ENCODE measurements around the gene PPFIBP1.
"Not testable (repeated sequence)": the region's sequence is repeated elsewhere in the genome, so short reads cannot be mapped to it uniquely, and the experiment has no call there.

Gene PPFIBP1

GRCh38 chr12:27631365-27631764 lies 107.4 kb downstream of the PPFIBP1 start:
- Histone ChIP-seq H3F3A (ENCODE audit: insufficient read depth, low read length) (no peaks in the 10 kb centered on the region), H3K9me3 (replicated peaks; ENCODE audit: insufficient read depth, low read length) (no peaks in the 10 kb centered on the region), H3K27me3 (replicated peaks; ENCODE audit: insufficient read depth, low read length) (no peaks in the 10 kb centered on the region), H3K36me3 (replicated peaks; ENCODE audit: insufficient read depth, low read length) (no peaks in the 10 kb centered on the region), H4K20me1 (ENCODE audit: insufficient read depth, low read length) (no peaks in the 10 kb centered on the region), H3K4me3 (ENCODE audit: low read length) (no peak overlapping the region), H3K4me1 (ENCODE audit: low read length) (no peaks in the 10 kb centered on the region), H3K4me2 (ENCODE audit: low read depth, low read length) (no peak overlapping the region), H3K27ac (ENCODE audit: low read length) (no peak overlapping the region), H3K9ac (ENCODE audit: low read length) (no peak overlapping the region), H3K9me2 (replicated peaks; ENCODE audit: insufficient read depth, low read length) (no peaks in the 10 kb centered on the region), H2AFZ (ENCODE audit: low read length) (no peak overlapping the region), H3K79me2 (ENCODE audit: low read length) (no peaks in the 10 kb centered on the region)
- DNase-seq: no peak
- TF ChIP-seq EZH2 (optimal IDR thresholded peaks at IDR 0.05; ENCODE audit: low read depth, low read length): no peak
- TF ChIP-seq, protein P1, sequence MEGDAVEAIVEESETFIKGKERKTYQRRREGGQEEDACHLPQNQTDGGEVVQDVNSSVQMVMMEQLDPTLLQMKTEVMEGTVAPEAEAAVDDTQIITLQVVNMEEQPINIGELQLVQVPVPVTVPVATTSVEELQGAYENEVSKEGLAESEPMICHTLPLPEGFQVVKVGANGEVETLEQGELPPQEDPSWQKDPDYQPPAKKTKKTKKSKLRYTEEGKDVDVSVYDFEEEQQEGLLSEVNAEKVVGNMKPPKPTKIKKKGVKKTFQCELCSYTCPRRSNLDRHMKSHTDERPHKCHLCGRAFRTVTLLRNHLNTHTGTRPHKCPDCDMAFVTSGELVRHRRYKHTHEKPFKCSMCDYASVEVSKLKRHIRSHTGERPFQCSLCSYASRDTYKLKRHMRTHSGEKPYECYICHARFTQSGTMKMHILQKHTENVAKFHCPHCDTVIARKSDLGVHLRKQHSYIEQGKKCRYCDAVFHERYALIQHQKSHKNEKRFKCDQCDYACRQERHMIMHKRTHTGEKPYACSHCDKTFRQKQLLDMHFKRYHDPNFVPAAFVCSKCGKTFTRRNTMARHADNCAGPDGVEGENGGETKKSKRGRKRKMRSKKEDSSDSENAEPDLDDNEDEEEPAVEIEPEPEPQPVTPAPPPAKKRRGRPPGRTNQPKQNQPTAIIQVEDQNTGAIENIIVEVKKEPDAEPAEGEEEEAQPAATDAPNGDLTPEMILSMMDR (IDR thresholded peaks at IDR 0.05; ENCODE audit: low read length): no peak
- no peak for TF ChIP-seq EZH2phosphoT487 (IDR thresholded peaks at IDR 0.05; ENCODE audit: low read length)

DNA sequence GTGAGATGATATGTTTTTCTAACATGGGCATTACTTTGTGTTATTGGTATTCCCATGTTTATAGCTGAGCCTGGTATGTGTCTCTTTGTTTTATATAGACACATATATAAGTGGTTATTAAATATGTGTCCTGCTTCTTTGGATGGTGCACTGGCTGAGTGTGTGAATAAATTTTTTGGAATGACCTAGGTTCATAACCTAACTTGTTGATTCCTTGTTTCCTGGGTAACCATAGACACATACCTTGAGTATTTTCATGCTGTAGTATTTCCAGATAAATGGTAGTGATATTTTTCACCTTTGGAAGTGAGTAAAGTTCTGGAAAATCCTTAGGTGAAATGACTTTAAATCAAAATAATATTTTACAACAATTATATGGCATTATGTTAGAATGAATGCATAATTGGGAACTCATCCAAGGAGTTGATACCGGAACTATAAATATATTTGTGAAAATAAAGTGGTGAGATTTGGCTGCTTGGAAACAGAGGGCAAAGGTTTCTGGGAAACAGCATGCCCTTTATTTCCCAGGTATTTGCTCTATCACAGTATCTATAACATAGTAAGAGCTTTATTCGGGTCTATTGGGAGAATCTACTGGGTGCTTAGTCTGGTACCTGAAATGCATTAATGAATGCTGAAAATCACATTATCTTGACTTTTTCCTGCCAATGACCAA lies 107.9 kb downstream of the PPFIBP1 start:
- H3K9ac ChIP-seq (ENCODE audit: low read length): no peak overlapping the region
- H3K4me2 ChIP-seq (ENCODE audit: low read depth, low read length): no peak overlapping the region
- H3F3A ChIP-seq (ENCODE audit: insufficient read depth, low read length): no peaks in the 10 kb centered on the region
- H3K9me2 ChIP-seq (replicated peaks; ENCODE audit: insufficient read depth, low read length): no peaks in the 10 kb centered on the region
- no peaks in the 10 kb centered on the region for H3K4me1 ChIP-seq (ENCODE audit: low read length)
- H2AFZ ChIP-seq (ENCODE audit: low read length): no peak overlapping the region
- H3K79me2 ChIP-seq (ENCODE audit: low read length): no peaks in the 10 kb centered on the region
- TF ChIP-seq, protein P1 (IDR thresholded peaks at IDR 0.05; ENCODE audit: low read length): no peak
- TF ChIP-seq EZH2phosphoT487 (IDR thresholded peaks at IDR 0.05; ENCODE audit: low read length) (no peak), EZH2 (optimal IDR thresholded peaks at IDR 0.05; ENCODE audit: low read depth, low read length) (no peak)
- H3K9me3 ChIP-seq (replicated peaks; ENCODE audit: insufficient read depth, low read length): no peaks in the 10 kb centered on the region
- no peaks in the 10 kb centered on the region for H4K20me1 ChIP-seq (ENCODE audit: insufficient read depth, low read length)
- no peaks in the 10 kb centered on the region for H3K27me3 ChIP-seq (replicated peaks; ENCODE audit: insufficient read depth, low read length)
- H3K4me3 ChIP-seq (ENCODE audit: low read length): no peak overlapping the region
- DNase-seq: no peak
- no peak overlapping the region for H3K27ac ChIP-seq (ENCODE audit: low read length)
- no peaks in the 10 kb centered on the region for H3K36me3 ChIP-seq (replicated peaks; ENCODE audit: insufficient read depth, low read length)

- no peaks in the 10 kb centered on the region for H3K36me3 ChIP-seq (replicated peaks; ENCODE audit: insufficient read depth, low read length)
- H4K20me1 ChIP-seq (ENCODE audit: insufficient read depth, low read length): no peaks in the 10 kb centered on the region
- H3K9me3 ChIP-seq (replicated peaks; ENCODE audit: insufficient read depth, low read length): no peaks in the 10 kb centered on the region
- TF ChIP-seq, protein P1 (IDR thresholded peaks at IDR 0.05; ENCODE audit: low read length): peak; percentile 55
- TF ChIP-seq EZH2 (optimal IDR thresholded peaks at IDR 0.05; ENCODE audit: low read depth, low read length): no peak
- no peak for TF ChIP-seq EZH2phosphoT487 (IDR thresholded peaks at IDR 0.05; ENCODE audit: low read length)
- H3F3A ChIP-seq (ENCODE audit: insufficient read depth, low read length): no peaks in the 10 kb centered on the region
- no peak overlapping the region for H3K9ac ChIP-seq (ENCODE audit: low read length)
- no peaks in the 10 kb centered on the region for H3K4me1 ChIP-seq (ENCODE audit: low read length)
- no peaks in the 10 kb centered on the region for H3K27me3 ChIP-seq (replicated peaks; ENCODE audit: insufficient read depth, low read length)
- DNase-seq: peak; percentile 45
- no peak overlapping the region for H3K4me3 ChIP-seq (ENCODE audit: low read length)
- H3K4me2 ChIP-seq (ENCODE audit: low read depth, low read length): no peak overlapping the region
- no peaks in the 10 kb centered on the region for H3K79me2 ChIP-seq (ENCODE audit: low read length)
- H3K27ac ChIP-seq (ENCODE audit: low read length): no peak overlapping the region
- H3K9me2 ChIP-seq (replicated peaks; ENCODE audit: insufficient read depth, low read length): no peaks in the 10 kb centered on the region
- H2AFZ ChIP-seq (ENCODE audit: low read length): no peak overlapping the region
Measured at GRCh38 chr12:27635349-27635972, 111.5 kb downstream of the PPFIBP1 start.

GRCh38 chr12:27636569-27636968 lies 112.6 kb downstream of the PPFIBP1 start:
- not testable (repeated sequence) for H3K27me3 ChIP-seq (replicated peaks; ENCODE audit: insufficient read depth, low read length); H3F3A ChIP-seq (ENCODE audit: insufficient read depth, low read length); H3K4me2 ChIP-seq (ENCODE audit: low read depth, low read length); H3K4me3 ChIP-seq (ENCODE audit: low read length); H3K9me2 ChIP-seq (replicated peaks; ENCODE audit: insufficient read depth, low read length); H3K9me3 ChIP-seq (replicated peaks; ENCODE audit: insufficient read depth, low read length); H3K27ac ChIP-seq (ENCODE audit: low read length); H3K36me3 ChIP-seq (replicated peaks; ENCODE audit: insufficient read depth, low read length); H3K9ac ChIP-seq (ENCODE audit: low read length); H4K20me1 ChIP-seq (ENCODE audit: insufficient read depth, low read length); H3K4me1 ChIP-seq (ENCODE audit: low read length); H3K79me2 ChIP-seq (ENCODE audit: low read length); H2AFZ ChIP-seq (ENCODE audit: low read length); DNase-seq

Measured in MM.1S (cell line).